HG03521 (cell line): Measurements from ENCODE around the gene HINT1.

Source experiments
- ATAC-seq: cut with Tn5 transposase; IDR thresholded peaks from one replicate; pipeline ENCODE4 v1.9.1; 2021; ENCODE audit warnings: mild to moderate bottlenecking, moderate library complexity; ENCODE audit not compliant: unreplicated experiment

Gene HINT1

GRCh38 chr5:131112424-131112823 is 52.6 kb downstream of the HINT1 start:
- ATAC-seq = no peak

- ATAC-seq = no peak
These were observed 54.8 kb downstream of the HINT1 start for GRCh38 chr5:131110256-131110594.

GRCh38 chr5:131109540-131110255 is 55.4 kb downstream of the HINT1 start:
- peak; percentile 88 for ATAC-seq
